Fibroblast of skin of right biceps (primary cell): ENCODE data around the gene NKX6-1.
A peak's percentile ranks its signal among the peaks of the same experiment; 100 is the strongest.

Experiments
- DNase-seq: peaks from one replicate; pipeline ENCODE4 v3.0.0-alpha.2; 2013

Gene NKX6-1

DNA sequence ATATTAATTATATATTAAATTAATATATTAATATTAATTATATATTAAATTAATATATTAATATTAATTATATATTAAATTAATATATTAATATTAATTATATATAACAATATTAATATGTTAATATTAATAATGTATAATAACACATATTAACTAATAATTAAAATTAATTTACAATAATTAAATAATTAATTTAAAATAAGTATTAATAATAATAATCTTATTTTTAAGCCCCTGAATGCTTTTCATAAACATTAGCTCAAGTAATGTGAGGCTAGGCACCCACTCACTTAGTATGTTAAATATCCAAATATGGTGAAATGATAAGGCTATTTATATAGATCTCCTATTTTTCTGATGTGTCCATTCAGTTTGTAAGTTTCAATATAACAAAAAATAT, 26.9 kb downstream of the NKX6-1 start:
- no peak for DNase-seq

DNA sequence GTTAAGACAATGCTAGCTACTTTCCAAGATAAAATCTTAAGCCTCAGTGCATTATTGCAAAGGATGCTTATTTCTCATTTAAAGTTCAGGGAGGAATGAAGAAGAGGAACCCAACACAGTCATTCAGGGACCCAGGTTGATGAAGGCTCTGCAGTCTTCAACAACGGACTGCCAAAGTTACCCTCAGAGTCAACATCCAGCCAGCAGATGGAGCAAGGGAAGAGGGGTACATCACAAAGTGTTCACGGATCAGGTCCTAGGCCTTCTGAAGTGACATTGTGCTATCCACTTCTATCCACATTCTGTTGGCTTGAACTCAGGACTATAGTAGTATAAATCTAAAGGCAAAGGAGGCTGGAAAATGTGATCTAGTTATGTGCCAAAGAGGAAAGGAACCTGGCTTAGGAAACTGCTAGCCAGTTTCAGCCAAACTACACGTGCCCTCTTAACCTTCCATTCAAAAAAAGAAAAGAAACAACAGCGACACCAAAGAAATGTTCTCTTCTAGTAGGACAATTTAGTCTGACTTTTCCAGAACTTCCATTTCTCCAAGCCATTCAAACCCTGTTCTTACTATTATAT, 28.8 kb downstream of the NKX6-1 start:
- DNase-seq = no peak

DNA sequence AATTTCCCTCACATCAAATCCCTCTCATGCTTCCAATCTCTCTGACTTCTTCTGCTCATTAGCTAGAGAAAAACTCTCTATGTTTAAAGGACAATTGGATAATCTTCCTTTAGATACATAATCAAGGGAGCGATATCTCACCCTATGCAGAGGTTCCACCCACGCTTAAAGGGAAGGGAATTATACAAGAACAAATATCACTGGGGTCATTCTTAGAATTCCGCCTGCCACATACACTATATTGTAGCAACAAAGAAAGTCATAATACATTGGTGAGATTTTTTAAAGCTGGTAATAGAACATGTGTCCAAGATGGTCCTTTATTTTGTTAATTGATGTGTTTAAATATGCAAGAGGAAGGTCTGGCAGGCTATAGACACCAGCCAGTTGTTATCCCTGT, 31.5 kb downstream of the NKX6-1 start:
- no peak for DNase-seq

DNA sequence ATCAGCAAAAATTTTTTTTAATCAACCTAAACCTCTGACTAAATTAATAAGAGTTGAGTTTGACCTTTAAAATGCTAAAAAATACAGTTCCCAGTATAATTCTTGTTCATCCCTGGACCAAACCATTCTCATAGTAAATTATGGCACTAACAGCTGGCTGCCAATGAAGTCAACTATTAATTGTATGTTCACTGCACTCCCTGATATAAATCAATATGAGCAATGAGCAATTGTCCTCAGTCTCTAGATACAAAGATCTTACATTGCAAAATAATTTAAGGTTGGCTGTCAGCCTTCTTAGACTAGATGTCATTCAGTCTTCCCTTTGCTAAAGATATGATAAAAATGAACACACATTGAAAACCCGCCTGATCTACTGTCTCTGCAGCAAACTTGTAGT, 39.3 kb downstream of the NKX6-1 start:
- DNase-seq = no peak

DNA sequence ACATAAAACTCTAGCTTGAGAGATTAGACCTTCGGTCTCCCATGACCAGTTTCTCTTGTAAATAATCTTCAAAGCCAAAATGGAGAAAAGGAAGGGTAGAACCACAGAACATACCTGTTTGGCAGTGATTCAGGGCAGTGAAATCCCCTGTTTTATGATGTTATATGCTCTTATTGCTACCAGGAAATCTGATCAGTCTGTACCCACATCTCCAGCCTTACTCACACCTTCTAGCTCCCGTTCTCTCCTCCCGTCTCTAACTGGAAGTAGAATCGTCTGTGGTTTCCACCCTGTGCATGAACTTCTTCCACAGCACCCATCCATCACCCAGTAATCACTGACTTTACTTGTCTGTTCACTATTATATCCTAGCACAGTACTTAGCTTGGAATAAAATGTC, 42.9 kb downstream of the NKX6-1 start:
- DNase-seq = no peak

DNA sequence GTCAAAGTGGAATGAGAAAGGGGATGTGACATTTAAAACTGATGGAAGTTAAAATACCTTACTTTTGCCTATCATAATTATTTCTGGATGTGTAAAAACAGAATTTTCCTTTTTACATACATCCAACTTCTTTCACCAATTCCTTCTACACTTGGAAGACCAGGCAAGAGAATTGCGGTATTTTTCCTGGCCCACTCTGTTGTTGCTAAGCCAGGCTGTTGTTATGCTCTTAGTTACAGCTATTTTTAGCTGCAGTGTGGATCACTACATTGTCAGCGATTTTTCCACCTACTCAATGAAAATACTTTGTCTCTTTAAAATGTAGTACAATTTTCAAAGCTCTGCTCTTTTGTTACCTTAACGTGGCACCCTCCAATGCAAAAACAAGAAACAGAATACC, 43.4 kb downstream of the NKX6-1 start:
- no peak for DNase-seq

DNA sequence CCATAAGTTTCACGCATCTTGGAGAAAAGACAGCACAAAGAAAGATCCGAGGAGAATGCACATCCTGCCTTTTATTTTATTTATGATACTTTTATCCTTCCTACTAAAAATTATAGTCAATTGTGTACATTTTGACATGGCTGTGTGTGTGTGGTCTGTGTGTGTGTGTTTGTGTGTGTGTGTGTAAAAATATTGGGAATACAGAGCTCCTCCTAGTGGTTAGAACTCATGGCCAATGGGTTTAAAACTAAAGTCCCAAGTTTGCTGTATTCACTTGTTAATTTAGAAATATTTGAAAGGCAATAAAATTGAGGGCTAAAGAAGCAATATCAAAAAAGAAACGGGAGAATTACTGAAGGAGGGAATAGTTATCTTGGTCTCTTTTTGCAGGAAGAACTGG, 47.5 kb downstream of the NKX6-1 start:
- peak; percentile 3 for DNase-seq

DNA sequence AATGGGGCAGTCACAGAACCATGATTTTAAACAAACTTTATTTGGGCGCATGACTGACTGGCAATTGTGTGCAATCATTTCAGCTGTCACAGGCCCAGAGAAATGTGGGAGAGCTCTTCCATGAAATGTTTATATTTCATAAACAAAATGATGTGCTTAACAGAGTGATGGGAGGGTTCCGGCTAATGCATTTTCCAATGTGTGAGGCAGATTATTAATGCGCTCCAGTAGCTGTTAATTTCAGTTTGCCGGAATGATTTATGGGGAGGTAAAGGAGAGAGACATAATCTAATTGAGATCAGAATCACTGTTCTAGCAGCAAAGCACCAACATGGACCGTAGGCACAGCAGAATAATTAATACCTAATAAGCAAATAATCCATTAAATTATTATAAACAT, 55.6 kb downstream of the NKX6-1 start:
- DNase-seq = no peak

DNA sequence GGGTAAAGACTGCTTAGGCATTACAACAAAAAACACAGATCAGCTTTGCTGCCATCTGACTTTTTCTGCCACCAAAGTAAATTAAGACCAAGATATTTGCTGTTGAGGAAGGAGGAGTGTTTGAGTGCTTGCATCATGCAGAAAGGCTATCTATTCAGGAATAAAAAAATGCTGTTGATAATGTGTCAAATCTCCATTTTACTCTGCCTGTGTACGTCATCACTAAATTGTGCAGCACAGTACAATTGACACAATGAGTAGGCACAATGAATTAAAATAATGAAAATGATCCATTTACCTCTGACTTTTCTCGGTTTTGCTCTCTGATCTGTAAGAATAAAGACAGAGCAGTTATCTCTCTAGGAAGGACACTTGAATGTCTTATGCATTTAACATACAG, 56.3 kb downstream of the NKX6-1 start:
- DNase-seq = no peak
